Measurements from ENCODE around the gene PDZK1.
"Not testable (repeated sequence)": the region's sequence is repeated elsewhere in the genome, so short reads cannot be mapped to it uniquely, and the experiment has no call there.

The PDZK1 gene

DNA sequence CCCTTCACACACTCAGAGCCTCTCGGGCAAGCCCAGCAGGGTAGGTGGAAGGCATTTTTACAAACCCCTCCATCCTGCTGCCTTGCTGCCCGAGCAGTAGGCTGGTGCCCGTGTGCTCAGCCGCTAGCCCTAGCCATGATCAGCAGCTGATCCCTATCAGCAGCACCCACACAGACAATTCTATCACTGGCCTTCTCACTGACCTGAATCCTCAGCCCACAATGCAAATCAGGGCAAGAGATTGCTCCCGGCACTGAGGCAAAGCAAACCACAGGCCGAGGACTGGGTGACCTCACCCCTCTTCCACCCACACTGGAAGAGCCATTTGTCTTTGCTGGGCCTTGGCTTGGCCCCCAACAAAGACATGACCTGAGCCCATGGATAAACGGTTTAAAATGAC lies 895 bp upstream of the PDZK1 start:
- no peak for DNase-seq

DNA sequence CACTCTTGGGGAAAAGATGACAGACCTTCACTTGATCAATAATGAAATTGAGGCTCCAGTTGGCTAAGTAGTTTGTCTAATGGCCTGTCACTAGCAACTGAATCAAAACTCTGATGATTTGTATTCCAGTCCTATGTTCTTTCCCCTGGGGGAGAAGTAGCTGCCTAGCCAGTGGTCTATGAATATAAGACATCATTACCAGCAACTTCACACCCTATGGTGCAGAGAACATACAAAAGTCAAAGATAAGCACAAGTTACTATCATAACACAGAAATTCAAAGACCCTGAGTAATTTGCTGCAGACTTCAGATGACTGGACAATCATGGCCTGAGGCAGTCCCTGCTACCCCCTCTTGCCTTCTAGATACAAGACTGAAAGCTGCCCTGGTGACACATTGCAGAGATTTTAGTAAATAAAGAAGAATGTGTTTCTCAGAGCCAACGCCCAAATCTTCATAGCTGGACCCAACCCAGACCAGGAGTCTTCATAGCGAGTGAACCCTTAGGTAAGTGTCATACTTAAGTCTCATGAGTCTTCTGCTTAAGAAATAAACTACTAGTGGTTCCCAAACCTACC lies 993 bp downstream of the PDZK1 start:
- no peak for DNase-seq

DNA sequence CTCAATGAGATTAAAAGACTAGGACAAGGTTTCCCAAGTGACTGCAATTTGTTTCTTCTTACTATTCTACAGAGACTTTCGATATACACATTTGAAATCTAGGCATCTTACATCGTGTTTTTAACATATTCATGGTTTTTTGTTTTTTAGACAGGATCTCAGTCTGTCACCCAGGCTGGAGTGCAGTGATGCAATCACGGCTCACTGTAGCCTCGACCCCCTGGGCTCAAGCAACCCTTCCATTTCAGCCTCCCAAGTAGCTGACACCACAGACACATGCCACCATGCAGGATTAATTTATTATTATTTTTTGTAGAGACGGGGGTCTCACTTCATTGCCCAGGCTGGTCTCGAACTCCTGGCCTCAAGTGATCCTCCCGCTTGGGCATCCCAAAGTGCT lies 1.5 kb downstream of the PDZK1 start:
- no peak for DNase-seq

DNA sequence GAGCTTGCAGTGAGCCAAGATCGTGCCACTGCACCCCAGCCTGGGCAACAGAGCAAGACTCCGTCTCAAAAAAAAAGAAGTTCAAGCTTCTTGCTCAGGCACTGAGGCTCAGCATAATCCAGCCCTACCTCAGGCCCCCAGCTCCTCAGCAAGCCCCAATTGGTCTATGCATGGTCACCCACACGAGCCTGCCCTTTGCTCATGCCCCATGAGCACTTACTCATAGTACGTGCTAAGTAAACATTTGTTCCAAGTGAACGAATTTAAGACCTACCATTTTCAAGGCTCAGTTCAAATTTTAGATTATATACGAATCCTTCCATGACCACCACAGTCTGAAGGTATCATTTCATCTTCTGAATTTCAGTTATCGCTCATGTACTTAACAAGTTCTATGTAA lies 4.3 kb downstream of the PDZK1 start:
- DNase-seq = no peak

DNA sequence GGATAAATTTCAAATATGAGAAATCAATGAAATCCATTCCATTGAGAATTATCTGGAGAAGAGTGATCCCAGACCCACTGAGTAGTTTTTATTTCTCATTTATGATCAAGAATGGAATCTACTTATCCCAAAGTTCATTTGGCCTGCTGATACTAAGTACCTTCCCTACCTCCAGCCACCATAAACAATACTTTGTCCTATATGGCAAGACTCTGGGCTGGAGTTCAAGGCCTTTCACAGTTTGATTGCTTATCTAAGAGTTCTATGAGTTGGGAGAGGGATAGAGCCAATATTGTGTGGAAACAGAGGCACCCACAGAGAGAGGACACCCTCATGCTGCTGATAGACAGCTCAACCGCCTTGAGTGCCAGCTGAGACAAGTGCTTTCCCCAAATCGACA lies 5.1 kb downstream of the PDZK1 start:
- no peak for DNase-seq

DNA sequence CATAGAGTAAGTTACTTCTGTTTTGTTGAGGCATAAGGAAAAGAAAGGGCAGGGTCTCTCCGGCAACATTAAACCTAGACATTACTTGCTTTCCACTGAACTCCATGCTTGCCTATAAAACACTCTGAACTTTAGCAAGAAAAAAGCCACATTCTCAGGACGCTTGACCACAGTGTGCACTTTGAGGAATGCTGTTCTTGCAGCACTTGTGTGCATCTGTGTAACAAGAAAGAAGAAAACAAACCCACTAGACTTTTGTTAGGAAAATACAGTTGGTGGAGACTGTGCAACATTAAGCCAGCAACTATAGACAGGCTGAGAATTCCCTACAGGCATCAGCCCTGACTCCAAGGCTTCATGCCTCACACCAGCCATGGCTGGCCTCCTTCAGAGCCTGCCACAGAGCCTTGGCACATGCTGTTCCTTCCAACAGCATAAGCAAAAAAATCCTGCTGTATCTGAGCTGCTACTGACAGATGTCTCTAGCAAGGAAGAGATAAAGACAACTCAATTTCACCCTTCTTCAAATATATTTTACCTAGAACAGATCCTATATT lies 5.8 kb downstream of the PDZK1 start:
- DNase-seq = no peak

DNA sequence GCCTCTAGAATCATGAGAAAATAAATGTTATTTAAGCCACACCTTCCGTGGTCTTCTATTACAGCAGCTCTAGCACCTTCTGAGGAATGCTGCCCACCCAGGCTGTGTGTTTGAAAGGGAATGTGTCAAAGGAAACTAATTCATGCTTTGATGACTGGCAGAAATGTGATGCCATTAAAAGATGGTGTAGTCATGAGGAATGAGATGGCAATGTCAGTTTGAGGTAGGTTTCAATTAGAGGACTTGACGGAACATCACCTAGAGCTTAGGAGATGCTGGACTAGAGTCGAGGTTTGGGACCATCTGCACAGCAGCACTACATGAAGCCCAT lies 10.6 kb downstream of the PDZK1 start:
- DNase-seq = no peak

DNA sequence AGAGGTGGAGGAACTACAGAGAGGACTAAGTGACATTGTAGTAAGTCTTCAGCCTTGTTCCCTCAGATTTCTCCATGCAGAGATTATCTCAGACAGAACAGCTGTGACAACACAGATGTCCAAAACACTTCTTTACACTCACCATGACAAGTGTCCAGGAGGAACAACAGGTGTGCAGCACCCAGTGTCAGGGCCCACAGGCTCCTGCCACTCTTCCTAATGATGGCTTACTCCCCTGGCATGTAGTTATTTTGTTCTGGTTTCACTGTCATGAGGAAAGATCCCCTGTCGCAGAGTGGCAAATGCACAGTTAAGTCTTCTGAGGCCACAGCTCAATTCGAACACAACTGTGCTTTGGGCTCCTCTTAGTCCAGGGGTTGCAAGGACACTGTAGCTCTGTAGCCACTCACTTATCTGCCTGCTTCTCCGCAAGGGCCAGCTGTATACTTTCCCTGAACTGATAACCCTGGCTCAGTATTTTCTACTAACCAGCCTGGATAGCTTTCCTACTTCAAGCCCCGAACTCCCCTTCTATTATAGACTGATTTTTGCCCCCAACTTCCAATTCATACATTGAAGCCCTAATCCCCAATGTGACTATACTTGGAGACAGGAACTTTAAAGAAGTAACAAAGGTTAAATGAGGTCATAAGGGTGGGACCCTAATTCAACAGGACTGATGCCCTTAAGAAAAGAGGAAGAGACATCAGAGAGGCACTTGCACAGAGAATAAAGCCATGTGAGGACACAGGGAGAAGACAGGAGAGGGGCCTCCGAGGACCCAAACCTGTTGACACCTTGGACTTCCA lies 11.1 kb downstream of the PDZK1 start:
- DNase-seq = no peak

DNA sequence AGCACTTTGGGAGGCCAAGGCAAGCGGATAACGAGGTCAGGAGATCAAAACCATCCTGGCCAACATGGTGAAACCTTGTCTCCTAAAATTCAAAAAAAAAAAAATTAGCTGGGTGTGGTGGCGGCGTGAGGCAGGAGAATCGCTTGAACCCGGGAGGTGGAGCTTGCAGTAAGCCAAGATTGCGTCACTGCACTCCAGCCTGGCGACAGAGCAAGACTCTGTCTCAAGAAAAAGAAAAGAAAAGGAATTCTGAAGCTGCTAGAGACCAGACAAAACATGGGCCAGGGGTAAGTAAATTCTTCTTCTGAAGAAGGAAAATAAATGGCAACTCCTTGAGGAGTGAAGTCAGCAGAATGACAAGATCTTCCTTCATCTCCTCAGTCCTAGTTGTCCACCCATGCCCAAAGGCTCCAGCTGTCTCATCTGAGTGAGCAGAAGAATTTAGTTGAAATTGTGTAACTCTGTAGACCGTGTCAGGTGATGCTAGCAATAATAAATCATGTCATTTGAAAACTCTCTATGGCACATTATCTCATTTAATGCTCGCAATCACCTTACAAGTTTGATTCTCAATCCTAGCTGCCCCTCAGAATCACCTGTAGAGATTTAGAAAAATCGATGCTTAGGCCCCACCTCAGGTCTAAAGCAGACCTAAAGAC lies 14.3 kb downstream of the PDZK1 start:
- no peak for DNase-seq

DNA sequence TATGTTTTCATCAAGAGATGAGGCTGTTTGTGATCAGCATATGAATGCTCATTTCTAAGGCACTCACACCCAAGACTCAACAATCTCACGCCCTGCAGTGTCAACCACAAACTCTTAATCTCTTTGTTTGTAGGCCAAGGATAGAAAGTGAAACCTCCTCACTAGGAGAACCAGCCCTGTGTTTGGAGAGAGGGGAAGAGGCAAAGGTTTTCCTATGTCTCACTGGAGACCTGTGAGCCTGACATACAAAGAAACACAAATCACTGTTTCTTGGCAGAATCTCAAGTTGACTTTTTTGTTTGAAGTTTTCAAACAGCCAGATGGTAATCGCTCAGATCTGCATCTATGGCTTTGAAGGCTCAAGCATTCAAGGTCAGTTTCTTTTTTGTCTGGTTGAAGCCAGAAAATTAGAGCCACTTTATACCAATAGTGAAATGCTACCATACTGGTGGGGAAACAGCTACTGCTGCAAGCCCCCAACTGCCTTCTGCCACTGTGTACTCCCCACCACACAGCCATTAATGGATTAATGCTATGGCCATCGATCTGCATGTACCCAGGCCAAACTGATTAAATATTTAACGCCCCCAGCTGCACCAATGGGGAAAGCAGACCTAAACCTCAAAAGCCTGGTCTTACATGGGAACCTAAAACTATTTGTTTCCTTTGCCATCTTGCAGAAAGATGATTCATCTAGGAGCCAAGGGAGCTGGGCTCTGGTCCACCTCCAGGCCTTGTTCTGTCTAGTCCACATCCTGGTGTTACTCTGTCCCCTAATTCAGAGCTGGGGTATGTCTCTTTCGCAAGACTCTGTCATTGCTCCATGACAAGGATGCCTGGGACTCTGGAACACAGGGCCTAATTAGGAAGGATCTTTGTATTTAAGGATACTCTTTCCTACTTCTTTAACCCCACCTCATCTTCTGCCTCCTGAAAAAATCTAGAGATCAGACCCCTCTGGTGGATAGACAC lies 16.3 kb downstream of the PDZK1 start:
- DNase-seq = no peak

DNA sequence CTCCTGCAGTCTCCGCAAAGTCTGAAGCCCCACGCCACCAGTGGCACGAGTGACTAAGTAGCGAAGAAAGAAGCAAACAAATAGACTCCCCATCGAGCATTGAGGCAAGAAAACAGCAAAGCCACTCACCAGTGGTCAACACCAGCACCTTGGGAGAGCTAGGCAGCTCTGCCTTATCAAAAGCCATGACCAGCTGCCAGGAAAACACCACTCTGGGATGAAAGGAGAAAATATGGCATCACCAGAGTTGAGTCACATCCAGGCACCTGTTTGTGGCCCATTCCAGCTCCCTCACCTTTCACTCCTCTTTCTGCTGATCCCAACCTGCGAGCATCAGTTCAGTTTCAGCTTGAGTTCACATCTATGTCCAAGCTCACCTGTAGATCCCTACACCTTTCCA lies 17.2 kb downstream of the PDZK1 start:
- no peak for DNase-seq

DNA sequence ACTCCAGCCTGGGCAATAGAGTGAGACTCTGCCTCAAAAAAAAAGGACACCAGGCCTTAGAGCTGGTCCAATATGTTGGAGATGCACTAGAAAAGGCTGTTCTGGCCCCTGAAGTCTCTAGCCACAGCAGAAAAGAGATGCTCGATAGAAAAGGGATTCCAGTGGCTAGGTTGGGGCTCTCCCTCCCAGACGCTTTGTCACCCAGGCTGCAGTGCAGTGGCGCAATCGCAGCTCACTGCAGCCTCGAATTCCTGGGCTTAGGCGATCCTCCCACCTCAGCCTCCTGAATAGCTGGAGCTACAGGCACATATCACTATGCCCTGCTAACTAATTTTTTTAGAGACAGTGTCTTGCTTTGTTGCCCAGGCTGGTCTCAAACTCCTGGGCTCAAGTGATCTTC lies 18.2 kb downstream of the PDZK1 start:
- DNase-seq = no peak

DNA sequence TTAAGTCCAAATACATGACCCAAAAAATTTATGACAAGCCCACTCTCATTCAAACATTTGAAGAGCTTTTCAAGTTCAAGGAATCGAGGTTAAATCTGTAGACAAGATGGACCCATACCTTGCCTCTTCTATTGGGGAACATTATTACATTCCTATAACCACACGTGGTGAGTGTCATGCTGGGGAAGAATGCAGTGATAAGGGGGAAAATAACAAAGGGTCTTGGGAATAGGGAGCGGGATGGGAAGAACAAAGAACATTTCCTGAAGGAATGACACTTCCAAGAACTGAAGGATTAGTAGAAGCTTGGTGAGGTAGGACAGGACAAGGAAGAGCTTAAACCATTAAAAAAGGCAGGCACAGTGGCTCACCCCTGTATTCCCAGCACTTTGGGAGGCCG lies 18.8 kb downstream of the PDZK1 start:
- no peak for DNase-seq

DNA sequence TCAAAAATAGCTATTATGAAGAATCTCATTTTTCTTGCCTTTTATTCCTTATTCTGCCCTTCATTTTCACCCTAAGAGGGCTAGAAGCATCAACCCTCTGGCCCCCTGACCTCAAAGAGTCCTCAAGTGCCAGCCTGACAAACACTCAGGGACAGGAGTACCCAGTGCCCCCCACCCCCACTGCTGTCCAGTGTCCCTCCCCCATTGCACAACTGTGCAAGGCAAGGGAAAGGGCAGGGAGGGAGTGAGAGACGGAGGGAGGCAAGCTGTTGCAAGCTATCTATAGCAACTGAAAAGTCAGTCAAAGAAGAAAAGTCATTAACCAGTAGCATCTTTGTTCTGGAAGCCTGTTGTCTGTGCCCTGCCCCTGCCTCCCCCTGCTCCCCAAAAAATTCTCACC lies 21.1 kb downstream of the PDZK1 start:
- not testable (repeated sequence) for DNase-seq

DNA sequence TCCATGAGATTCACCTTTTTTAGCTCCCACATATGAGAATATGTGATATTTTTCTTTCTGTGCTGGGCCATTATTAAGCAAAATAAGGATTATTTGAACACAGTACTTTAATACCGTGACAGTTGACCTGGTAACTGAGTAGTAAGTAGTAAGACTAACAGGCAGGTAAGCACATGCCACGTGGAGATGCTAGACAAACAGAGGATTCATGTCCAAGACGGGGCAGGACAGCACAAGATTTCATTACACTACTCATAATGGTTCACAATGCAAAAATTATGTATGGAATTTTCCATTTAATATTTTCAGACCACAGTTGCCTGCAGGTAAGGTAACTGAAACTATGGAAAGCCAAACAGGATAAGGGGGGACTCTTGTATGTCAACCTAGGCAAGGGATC lies 22.3 kb downstream of the PDZK1 start:
- DNase-seq = not testable (repeated sequence)

DNA sequence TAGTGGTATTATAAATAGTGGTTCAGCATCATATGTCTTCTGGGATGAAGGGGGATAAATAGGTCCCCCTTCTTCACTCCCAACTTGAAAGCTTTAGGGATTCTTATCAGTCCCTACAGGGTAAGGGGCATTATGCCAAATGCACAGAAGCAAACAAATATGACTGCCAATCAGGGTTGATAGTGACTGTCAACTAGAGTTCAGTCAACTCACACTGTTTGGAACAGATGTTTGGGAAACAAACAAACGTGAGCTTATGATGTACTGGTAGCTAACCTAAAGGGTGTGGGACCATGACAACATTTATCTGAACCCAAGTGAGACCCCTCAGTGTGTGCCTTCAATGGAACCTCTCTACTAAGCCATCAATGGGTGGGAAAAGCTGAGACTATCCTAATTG lies 34.0 kb downstream of the PDZK1 start:
- DNase-seq = not testable (repeated sequence)

DNA sequence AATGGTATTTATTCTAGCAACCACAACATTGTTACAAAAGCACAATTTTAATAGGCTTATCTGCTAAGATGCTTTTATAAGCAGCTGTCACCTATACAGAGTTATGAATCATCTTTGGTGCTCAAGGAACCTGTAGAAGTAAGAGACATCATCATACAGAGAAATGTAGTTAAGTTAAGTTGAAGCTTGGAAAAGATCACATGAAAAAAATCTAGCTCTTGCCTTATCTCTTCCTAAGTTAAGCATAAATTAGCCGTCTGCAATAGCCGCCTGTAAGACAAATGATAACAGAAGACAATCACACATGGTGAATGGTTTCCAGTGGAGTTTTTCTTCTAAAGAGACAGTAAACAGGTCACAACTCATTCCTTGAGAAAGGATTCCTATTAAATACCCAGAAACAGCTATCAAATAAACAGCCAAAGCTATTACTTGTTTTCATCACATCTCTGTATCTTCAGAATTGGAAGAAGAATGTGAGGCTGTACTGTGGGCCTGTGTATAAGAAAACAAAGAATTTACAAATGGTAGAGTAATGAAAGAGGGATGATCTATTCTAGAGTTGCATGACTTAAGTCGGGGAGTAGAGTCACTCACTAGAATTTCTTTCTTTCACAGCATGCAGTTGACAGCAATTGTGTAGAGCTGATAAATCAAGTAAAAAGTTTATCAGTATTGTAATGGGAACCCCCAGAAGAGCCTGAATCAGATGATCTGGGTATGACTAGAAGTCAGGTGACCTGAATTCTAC lies 36.0 kb downstream of the PDZK1 start:
- not testable (repeated sequence) for DNase-seq

DNA sequence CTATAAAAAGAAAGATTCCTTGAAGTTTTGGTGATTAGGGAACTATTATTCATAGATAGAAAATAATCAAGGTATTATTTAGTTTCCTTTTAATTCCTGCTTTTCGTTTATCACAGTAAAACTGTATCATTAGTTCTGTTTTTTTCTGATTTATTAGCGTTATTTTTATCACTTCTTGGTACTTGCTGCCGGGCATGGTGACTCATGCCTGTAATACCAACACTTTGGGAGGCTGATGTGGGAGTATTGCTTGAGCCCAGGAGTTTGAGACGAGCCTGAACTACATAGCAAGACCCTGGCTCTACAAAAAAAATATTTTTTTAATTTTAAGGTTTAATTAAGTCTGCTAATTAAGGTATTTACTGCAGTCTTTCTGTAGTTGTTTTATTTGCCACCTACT lies 42.2 kb downstream of the PDZK1 start:
- not testable (repeated sequence) for DNase-seq

DNA sequence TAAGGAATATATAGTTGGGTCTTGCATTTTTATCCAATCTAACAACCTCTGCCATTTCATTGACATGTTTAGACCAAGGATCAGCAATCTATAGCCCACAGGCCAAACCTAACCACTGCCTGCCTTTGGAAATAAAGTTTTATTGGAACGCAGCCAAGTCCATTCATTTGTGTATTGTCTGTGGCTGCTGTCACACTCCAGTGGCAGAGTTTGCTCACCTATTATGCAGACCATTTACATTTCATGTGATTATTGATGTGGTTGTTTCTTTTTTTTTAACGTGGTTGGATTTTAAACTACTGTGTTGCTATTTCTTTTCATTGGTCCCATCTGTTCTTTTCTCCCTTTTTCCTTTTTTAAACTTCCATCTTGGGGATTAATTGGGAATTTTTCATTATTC lies 44.7 kb downstream of the PDZK1 start:
- DNase-seq = peak; percentile 17

DNA sequence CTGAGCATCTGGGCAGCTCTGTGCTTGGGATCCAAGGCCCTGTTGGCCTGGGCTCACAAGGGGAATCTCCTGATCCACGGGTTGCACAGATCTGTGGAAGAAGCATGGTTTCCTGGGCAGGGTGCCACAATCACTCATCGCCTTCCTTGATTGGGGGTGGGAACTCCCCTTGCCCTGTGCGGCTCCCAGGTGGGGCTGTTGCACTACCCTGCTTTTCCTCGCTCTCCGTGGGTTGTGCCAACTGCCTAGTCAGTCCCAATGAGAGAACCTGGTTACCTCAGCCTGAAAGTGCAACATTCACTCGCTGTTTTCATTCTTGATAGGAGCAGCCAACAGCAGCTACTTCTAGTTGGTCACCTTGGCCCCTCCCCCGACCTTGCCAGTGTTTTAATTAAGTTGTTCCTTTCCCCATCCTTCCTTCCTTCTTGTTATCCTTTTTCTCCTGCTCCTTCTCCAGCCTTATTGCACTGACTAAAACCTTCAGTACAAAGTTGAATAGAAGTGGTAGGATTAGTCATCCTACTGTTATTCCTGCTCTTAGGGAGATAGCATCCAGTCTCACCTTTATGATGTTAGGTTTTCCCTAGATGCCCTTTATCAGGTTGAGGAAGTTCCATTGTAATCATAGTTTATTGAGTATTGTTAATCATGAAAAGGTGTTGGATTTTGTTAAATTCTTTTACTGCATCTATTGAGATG lies 50.8 kb downstream of the PDZK1 start:
- DNase-seq = not testable (repeated sequence)

DNA sequence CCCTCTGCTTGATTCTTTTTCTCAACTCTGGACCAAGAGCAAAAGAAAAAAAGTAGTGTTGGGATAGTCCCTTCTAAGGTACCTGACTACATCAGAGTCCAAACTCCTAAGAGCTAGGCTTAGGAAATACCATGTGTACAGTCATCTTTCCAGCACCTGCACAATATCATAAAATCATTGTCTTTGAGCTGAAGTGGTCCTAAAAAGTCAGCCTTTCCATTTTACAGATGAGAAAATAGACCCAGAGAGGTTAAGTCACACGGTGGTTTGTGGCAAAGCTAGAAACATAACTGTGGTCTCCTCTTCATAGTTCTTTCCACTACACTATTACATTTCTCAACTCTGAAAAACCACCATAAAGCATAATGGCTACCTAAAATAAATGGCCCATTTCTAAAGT lies 63.2 kb downstream of the PDZK1 start:
- DNase-seq = not testable (repeated sequence)

Data from NCI-H1105 (cell line).